Trophoblast cell (in vitro differentiated cells and primary cell): ENCODE data around the gene PPARGC1A.

ENCODE experiments used
- DNase-seq, 2 donors: peaks; one replicate each; pipeline ENCODE4 v3.0.0-alpha.2; 2016
- H2AFZ ChIP-seq: 2 replicates; pipeline ENCODE4 v1.6.1; 2013; ENCODE audit warnings: low read length, moderate library complexity, mild to moderate bottlenecking; ENCODE audit not compliant: insufficient read depth, poor library complexity
- H2AK5ac ChIP-seq: 2 replicates; pipeline ENCODE4 v1.6.1; 2013; ENCODE audit warnings: mild to moderate bottlenecking, low read length
- H2BK120ac ChIP-seq: 2 replicates; pipeline ENCODE4 v1.6.1; 2013; ENCODE audit warnings: low read length, mild to moderate bottlenecking, moderate library complexity; ENCODE audit not compliant: insufficient read depth, poor library complexity
- H2BK12ac ChIP-seq: 2 replicates; pipeline ENCODE4 v1.6.1; 2013; ENCODE audit warnings: mild to moderate bottlenecking, low read length, moderate library complexity
- H2BK5ac ChIP-seq: 2 replicates; pipeline ENCODE4 v1.6.1; 2013; ENCODE audit warnings: low read length, low read depth, moderate library complexity, mild to moderate bottlenecking; ENCODE audit not compliant: poor library complexity
- H3K14ac ChIP-seq: 2 replicates; pipeline ENCODE4 v1.6.1; 2013; ENCODE audit warnings: mild to moderate bottlenecking, low read length
- H3K18ac ChIP-seq: 2 replicates; pipeline ENCODE4 v1.6.1; 2013; ENCODE audit warnings: mild to moderate bottlenecking, low read length
- H3K23ac ChIP-seq: 2 replicates; pipeline ENCODE4 v1.6.1; 2013; ENCODE audit warnings: low read length
- H3K27ac ChIP-seq: 2 replicates; pipeline ENCODE4 v1.5.1; 2013; ENCODE audit warnings: low read depth, mild to moderate bottlenecking, inconsistent platforms, low read length, moderate library complexity
- H3K27me3 ChIP-seq: 2 replicates; pipeline ENCODE4 v1.6.1; 2013; ENCODE audit warnings: inconsistent platforms, mild to moderate bottlenecking, low read length, moderate library complexity; ENCODE audit not compliant: insufficient read depth
- H3K36me3 ChIP-seq, 2 experiments: 1 replicate in 1 of 2; 2 replicates in 1 of 2; pipeline ENCODE4 v1.6.1; 2013; ENCODE audit warnings: low read length in 2 of 2, mild to moderate bottlenecking in 2 of 2, moderate library complexity in 1 of 2; ENCODE audit not compliant: insufficient read depth in 2 of 2, control insufficient read depth in 1 of 2
- H3K4ac ChIP-seq: 2 replicates; pipeline ENCODE4 v1.6.1; 2013; ENCODE audit warnings: low read depth, mild to moderate bottlenecking, low read length, moderate library complexity
- H3K4me1 ChIP-seq, 2 experiments: 1 replicate in 1 of 2; 2 replicates in 1 of 2; pipeline ENCODE4 v1.6.1; 2013; ENCODE audit warnings: low read length in 2 of 2, mild to moderate bottlenecking in 2 of 2, moderate library complexity in 1 of 2; ENCODE audit not compliant: insufficient read depth in 2 of 2, control insufficient read depth in 1 of 2
- H3K4me2 ChIP-seq: 2 replicates; pipeline ENCODE4 v1.6.1; 2013; ENCODE audit warnings: inconsistent platforms, mild to moderate bottlenecking, low read length, moderate library complexity
- H3K4me3 ChIP-seq: 2 replicates; pipeline ENCODE4 v1.5.1; 2013; ENCODE audit warnings: mild to moderate bottlenecking, low read depth, low read length, inconsistent platforms
- H3K79me1 ChIP-seq: one replicate; pipeline ENCODE4 v1.6.1; 2013; ENCODE audit warnings: low read length
- H3K79me2 ChIP-seq: 2 replicates; pipeline ENCODE4 v1.6.1; 2013; ENCODE audit warnings: low read length, mild to moderate bottlenecking; ENCODE audit not compliant: control insufficient read depth, insufficient read depth, poor library complexity
- H3K9ac ChIP-seq: 2 replicates; pipeline ENCODE4 v1.6.1; 2013; ENCODE audit warnings: mild to moderate bottlenecking, low read length
- H3K9me3 ChIP-seq: 2 replicates; pipeline ENCODE4 v1.6.1; 2013; ENCODE audit warnings: low read depth, mild to moderate bottlenecking, control low read depth, inconsistent platforms, low read length; ENCODE audit not compliant: insufficient read depth
- H4K12ac ChIP-seq: 2 replicates; pipeline ENCODE4 v1.6.1; 2013; ENCODE audit warnings: low read depth, mild to moderate bottlenecking, low read length, moderate library complexity
- H4K8ac ChIP-seq: 2 replicates; pipeline ENCODE4 v1.6.1; 2013; ENCODE audit warnings: low read depth, mild to moderate bottlenecking, low read length, moderate library complexity
- H4K91ac ChIP-seq: one replicate; pipeline ENCODE4 v1.6.1; 2013; ENCODE audit warnings: low read depth, mild to moderate bottlenecking, low read length, moderate library complexity
- WGBS: extraction: QIAGEN DNeasy Blood & Tissue Kit; methylation state at CpG from one replicate; pipeline ENCODE4 v1.1.7; 2013; ENCODE audit warnings: missing lambda C conversion rate; ENCODE audit not compliant: insufficient read length, insufficient coverage; ENCODE audit errors: extremely low coverage; 5-methylcytosine and 5-hydroxymethylcytosine counted together

PPARGC1A gene

GRCh38 chr4:23873717-23874535 lies 15.9 kb downstream of the PPARGC1A start:
- no CpG with 5 or more reads among the region's 7 CpGs for WGBS
- Histone ChIP-seq H3K79me1 (peaks cover 2% of the 10 kb centered on the region), H3K9me3 (no peaks in the 10 kb centered on the region), H2BK120ac (no peak overlapping the region), H3K4me2 (no peak overlapping the region), H3K4me3 (no peak overlapping the region), H4K12ac (no peak overlapping the region), H3K23ac (no peak overlapping the region), H3K79me2 (no peaks in the 10 kb centered on the region), H3K4ac (no peak overlapping the region), H3K27me3 (no peaks in the 10 kb centered on the region), H2BK5ac (no peak overlapping the region), H3K18ac (no peak overlapping the region), H4K8ac (no peak overlapping the region), H3K14ac (no peak overlapping the region), H2BK12ac (no peak overlapping the region), H3K9ac (no peak overlapping the region), H3K4me1 (peaks cover 4% of the 10 kb centered on the region in 2 experiments), H3K36me3 (no peaks in the 10 kb centered on the region), H2AFZ (no peak overlapping the region), H2AK5ac (no peak overlapping the region), H3K27ac (no peak overlapping the region), H4K91ac (no peak overlapping the region)
- no peak for DNase-seq

- Histone ChIP-seq H2BK120ac (no peak overlapping the region), H4K12ac (no peak overlapping the region), H4K91ac (no peak overlapping the region), H3K9ac (no peak overlapping the region), H3K4me1 (no peaks in the 10 kb centered on the region), H2AFZ (no peak overlapping the region), H2AK5ac (no peak overlapping the region), H3K18ac (no peak overlapping the region), H3K27me3 (no peaks in the 10 kb centered on the region), H3K36me3 (no peaks in the 10 kb centered on the region), H2BK5ac (no peak overlapping the region), H3K79me2 (no peaks in the 10 kb centered on the region), H3K4me2 (no peak overlapping the region), H3K4ac (no peak overlapping the region), H3K14ac (no peak overlapping the region), H3K4me3 (no peak overlapping the region), H3K23ac (no peak overlapping the region), H3K79me1 (peaks cover 1% of the 10 kb centered on the region), H3K27ac (no peak overlapping the region), H3K9me3 (no peaks in the 10 kb centered on the region), H2BK12ac (no peak overlapping the region), H4K8ac (no peak overlapping the region)
- DNase-seq: no peak
- no CpG with 5 or more reads among the region's 2 CpGs for WGBS
Observed at GRCh38 chr4:23871426-23871825, 18.4 kb downstream of the PPARGC1A start.

DNA sequence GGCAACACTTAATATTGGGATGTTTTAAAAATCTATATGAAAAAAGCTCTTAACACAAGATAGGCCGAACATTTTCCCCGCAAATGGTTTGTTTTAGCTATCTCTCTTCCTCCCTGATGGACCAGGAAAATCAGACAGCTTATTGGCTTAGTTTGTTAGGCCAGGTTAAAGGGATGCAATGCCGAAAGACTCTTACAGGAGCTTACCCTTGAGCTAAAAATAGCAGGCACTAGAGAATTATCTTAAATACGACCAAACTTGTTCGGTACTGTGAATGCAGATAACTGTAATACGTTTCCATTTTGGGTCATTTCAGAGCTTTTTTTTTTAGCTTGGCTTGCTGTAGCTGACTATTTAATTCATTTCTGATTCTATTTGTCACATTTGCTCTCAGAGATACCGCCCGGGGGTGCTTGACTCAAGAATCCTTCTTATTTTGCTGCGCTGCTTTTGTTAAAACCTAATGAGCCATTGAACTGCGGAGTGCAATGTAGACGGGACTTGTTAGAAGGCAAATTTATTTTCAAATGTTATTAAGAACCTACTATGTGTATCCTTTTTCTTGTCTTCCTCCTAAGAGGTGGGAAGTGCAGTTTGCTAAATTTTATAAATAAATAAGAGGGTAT lies 23.3 kb downstream of the PPARGC1A start:
- Histone ChIP-seq H4K12ac (no peak overlapping the region), H3K4me3 (no peak overlapping the region), H3K9me3 (no peaks in the 10 kb centered on the region), H3K9ac (no peak overlapping the region), H4K91ac (no peak overlapping the region), H3K27me3 (no peaks in the 10 kb centered on the region), H2BK120ac (no peak overlapping the region), H3K4me2 (no peak overlapping the region), H2BK5ac (no peak overlapping the region), H2AFZ (no peak overlapping the region), H3K79me1 (no peaks in the 10 kb centered on the region), H3K27ac (no peak overlapping the region), H3K4ac (no peak overlapping the region), H3K36me3 (no peaks in the 10 kb centered on the region), H2BK12ac (no peak overlapping the region), H3K79me2 (no peaks in the 10 kb centered on the region), H3K4me1 (peaks cover 4 to 5% of the 10 kb centered on the region in 2 experiments), H3K23ac (no peak overlapping the region), H3K18ac (no peak overlapping the region), H2AK5ac (no peak overlapping the region), H4K8ac (no peak overlapping the region), H3K14ac (no peak overlapping the region)
- no CpG with 5 or more reads among the region's 11 CpGs for WGBS
- DNase-seq: no peak

DNA sequence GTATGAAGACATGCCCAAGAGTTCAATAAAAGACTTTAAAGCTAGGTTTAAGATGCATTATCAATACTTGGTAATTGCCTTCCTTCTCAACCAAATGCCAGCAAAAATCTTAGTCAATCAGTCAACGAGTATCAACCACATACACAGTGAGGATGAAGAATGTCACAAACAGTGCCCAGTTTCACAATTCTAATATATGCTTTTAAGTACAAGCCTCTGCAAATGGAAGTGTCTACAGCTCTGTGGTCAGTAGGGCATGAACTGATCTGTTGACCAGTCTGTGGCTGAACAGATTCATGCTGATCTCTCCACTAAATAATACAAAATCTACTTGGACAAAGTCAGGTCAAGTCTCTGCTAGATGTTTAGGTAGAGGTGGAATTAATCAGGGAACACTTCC lies 27.9 kb downstream of the PPARGC1A start:
- H3K27ac ChIP-seq: no peak overlapping the region
- no peak overlapping the region for H3K9ac ChIP-seq
- H3K18ac ChIP-seq: no peak overlapping the region
- no peak overlapping the region for H4K12ac ChIP-seq
- no CpG with 5 or more reads among the region's 1 CpG for WGBS
- no peak for DNase-seq
- no peak overlapping the region for H2BK120ac ChIP-seq
- no peak overlapping the region for H3K4ac ChIP-seq
- H3K23ac ChIP-seq: no peak overlapping the region
- H3K4me2 ChIP-seq: no peak overlapping the region
- no peak overlapping the region for H2AK5ac ChIP-seq
- H3K36me3 ChIP-seq: no peaks in the 10 kb centered on the region
- no peak overlapping the region for H4K91ac ChIP-seq
- no peak overlapping the region for H2BK5ac ChIP-seq
- H3K27me3 ChIP-seq: no peaks in the 10 kb centered on the region
- no peak overlapping the region for H2AFZ ChIP-seq
- no peak overlapping the region for H2BK12ac ChIP-seq
- no peaks in the 10 kb centered on the region for H3K9me3 ChIP-seq
- no peak overlapping the region for H3K4me3 ChIP-seq
- H4K8ac ChIP-seq: no peak overlapping the region
- no peak overlapping the region for H3K14ac ChIP-seq
- H3K4me1 ChIP-seq: peaks cover 4 to 5% of the 10 kb centered on the region in 2 experiments
- H3K79me1 ChIP-seq: no peaks in the 10 kb centered on the region
- no peaks in the 10 kb centered on the region for H3K79me2 ChIP-seq
